ENCODE measurements around the gene LRP2. TPM values are rescaled to one million over a fixed set of nuclear protein-coding genes. Genes with fewer than 3 reads are reported as not detected.

The LRP2 gene
- total RNA-seq, 1 experiment from 2014 or later, result 0.59 TPM

DNA sequence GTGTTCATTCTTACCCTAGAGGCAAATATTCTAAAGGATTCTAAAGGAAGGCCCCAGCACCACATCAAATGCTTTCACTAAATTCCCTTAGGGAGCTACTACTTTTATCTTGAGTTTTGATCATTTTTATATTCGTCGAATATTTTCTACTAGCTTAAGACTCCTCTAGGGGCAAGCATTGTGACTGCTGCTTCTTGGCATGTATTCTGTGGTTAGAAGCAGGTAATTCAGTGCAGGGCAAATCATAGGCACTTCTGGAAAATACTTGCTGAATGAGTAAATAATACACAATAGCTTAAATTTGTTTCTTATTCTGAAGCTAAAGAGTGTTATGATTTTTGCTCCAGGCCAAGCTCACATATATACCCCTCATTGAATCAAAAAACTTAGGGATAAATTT lies 136.4 kb downstream of the LRP2 start:
- H3K4me1 Mint-ChIP-seq, result peaks cover 6% of the 10 kb centered on the region; the same call in 1 of the 2 replicates
- no peaks in the 10 kb centered on the region for H3K9me3 Mint-ChIP-seq
- no peaks in the 10 kb centered on the region for H3K36me3 Mint-ChIP-seq
- no peak for ATAC-seq
- no peak overlapping the region for H3K27ac Mint-ChIP-seq
- H3K27me3 Mint-ChIP-seq (ENCODE audit: low read depth), result no peaks in the 10 kb centered on the region
- ChIA-PET POLR2A (no interaction called here), CTCF (interaction anchor here (1.0 kb wide), 1 partner anchor 116 kb away, joined by 3 read pairs; no protein-coding TSS in a partner anchor)
- H3K4me3 Mint-ChIP-seq, result no peak overlapping the region
- DNase-seq (ENCODE audit: low spot score), result no peak
- no peak for TF ChIP-seq ARID4B (CRISPR knock-in tag; IDR thresholded peaks at IDR 0.05; ENCODE audit: borderline replicate concordance)
- TF ChIP-seq, protein P1, sequence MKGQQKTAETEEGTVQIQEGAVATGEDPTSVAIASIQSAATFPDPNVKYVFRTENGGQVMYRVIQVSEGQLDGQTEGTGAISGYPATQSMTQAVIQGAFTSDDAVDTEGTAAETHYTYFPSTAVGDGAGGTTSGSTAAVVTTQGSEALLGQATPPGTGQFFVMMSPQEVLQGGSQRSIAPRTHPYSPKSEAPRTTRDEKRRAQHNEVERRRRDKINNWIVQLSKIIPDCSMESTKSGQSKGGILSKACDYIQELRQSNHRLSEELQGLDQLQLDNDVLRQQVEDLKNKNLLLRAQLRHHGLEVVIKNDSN (CRISPR knock-in tag; IDR thresholded peaks at IDR 0.05), result no peak
- TF ChIP-seq GABPB1 (CRISPR knock-in tag; IDR thresholded peaks at IDR 0.05), result no peak
- TF ChIP-seq ZNF396 (CRISPR knock-in tag; IDR thresholded peaks at IDR 0.05; ENCODE audit: borderline replicate concordance), result no peak
- no peak for TF ChIP-seq USF2 (CRISPR knock-in tag; IDR thresholded peaks at IDR 0.05)
- TF ChIP-seq, protein P2, sequence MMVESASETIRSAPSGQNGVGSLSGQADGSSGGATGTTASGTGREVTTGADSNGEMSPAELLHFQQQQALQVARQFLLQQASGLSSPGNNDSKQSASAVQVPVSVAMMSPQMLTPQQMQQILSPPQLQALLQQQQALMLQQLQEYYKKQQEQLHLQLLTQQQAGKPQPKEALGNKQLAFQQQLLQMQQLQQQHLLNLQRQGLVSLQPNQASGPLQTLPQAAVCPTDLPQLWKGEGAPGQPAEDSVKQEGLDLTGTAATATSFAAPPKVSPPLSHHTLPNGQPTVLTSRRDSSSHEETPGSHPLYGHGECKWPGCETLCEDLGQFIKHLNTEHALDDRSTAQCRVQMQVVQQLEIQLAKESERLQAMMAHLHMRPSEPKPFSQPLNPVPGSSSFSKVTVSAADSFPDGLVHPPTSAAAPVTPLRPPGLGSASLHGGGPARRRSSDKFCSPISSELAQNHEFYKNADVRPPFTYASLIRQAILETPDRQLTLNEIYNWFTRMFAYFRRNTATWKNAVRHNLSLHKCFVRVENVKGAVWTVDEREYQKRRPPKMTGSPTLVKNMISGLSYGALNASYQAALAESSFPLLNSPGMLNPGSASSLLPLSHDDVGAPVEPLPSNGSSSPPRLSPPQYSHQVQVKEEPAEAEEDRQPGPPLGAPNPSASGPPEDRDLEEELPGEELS (CRISPR knock-in tag; IDR thresholded peaks at IDR 0.05), result no peak
- TF ChIP-seq MXD4 (CRISPR knock-in tag; IDR thresholded peaks at IDR 0.05; ENCODE audit: borderline replicate concordance), result no peak
- TF ChIP-seq ZNF425 (CRISPR knock-in tag; conservative IDR thresholded peaks at IDR 0.05), result no peak
- no peak for TF ChIP-seq ZNF423 (CRISPR knock-in tag; IDR thresholded peaks at IDR 0.05)
- TF ChIP-seq ZNF219 (CRISPR knock-in tag; IDR thresholded peaks at IDR 0.05; ENCODE audit: borderline replicate concordance), result no peak
- no peak for TF ChIP-seq E2F4 (CRISPR knock-in tag; IDR thresholded peaks at IDR 0.05; ENCODE audit: borderline replicate concordance, low read depth)
- TF ChIP-seq RORB (CRISPR knock-in tag; IDR thresholded peaks at IDR 0.05), result no peak
- TF ChIP-seq, protein P3, sequence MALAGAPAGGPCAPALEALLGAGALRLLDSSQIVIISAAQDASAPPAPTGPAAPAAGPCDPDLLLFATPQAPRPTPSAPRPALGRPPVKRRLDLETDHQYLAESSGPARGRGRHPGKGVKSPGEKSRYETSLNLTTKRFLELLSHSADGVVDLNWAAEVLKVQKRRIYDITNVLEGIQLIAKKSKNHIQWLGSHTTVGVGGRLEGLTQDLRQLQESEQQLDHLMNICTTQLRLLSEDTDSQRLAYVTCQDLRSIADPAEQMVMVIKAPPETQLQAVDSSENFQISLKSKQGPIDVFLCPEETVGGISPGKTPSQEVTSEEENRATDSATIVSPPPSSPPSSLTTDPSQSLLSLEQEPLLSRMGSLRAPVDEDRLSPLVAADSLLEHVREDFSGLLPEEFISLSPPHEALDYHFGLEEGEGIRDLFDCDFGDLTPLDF (CRISPR knock-in tag; IDR thresholded peaks at IDR 0.05), result no peak
- TF ChIP-seq, protein P4, sequence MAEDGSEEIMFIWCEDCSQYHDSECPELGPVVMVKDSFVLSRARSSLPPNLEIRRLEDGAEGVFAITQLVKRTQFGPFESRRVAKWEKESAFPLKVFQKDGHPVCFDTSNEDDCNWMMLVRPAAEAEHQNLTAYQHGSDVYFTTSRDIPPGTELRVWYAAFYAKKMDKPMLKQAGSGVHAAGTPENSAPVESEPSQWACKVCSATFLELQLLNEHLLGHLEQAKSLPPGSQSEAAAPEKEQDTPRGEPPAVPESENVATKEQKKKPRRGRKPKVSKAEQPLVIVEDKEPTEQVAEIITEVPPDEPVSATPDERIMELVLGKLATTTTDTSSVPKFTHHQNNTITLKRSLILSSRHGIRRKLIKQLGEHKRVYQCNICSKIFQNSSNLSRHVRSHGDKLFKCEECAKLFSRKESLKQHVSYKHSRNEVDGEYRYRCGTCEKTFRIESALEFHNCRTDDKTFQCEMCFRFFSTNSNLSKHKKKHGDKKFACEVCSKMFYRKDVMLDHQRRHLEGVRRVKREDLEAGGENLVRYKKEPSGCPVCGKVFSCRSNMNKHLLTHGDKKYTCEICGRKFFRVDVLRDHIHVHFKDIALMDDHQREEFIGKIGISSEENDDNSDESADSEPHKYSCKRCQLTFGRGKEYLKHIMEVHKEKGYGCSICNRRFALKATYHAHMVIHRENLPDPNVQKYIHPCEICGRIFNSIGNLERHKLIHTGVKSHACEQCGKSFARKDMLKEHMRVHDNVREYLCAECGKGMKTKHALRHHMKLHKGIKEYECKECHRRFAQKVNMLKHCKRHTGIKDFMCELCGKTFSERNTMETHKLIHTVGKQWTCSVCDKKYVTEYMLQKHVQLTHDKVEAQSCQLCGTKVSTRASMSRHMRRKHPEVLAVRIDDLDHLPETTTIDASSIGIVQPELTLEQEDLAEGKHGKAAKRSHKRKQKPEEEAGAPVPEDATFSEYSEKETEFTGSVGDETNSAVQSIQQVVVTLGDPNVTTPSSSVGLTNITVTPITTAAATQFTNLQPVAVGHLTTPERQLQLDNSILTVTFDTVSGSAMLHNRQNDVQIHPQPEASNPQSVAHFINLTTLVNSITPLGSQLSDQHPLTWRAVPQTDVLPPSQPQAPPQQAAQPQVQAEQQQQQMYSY (CRISPR knock-in tag; IDR thresholded peaks at IDR 0.05), result no peak
- no peak for TF ChIP-seq ZNF121 (CRISPR knock-in tag; IDR thresholded peaks at IDR 0.05)

All from WTC11 (cell line).